Ascending aorta (tissue), 2 donors: ENCODE measurements around the gene INTS11. TPM values are rescaled to one million over a fixed set of nuclear protein-coding genes. Genes with fewer than 3 reads are reported as not detected.
A peak's percentile ranks its signal among the peaks of the same experiment; 100 is the strongest.

Experiments used
- DNase-seq, 2 donors: peaks; one replicate each; pipeline ENCODE4 v3.0.0-alpha.2; 2019; ENCODE audit warnings: low spot score in 2 of 2
- H3K27ac ChIP-seq, 2 donors: fragments of 200-600 bp; sonication (generic); one replicate each; pipeline ENCODE4 v1.5.1; 2016 to 2017; ENCODE audit warnings: mild to moderate bottlenecking in 1 of 2
- H3K27me3 ChIP-seq: fragments of 200-600 bp; sonication (generic); one replicate; pipeline ENCODE4 v1.5.1; 2017
- H3K36me3 ChIP-seq, 2 donors: fragments of 200-600 bp; sonication (generic); one replicate each; pipeline ENCODE4 v1.5.1; 2016
- H3K4me1 ChIP-seq, 2 donors: fragments of 200-600 bp; sonication (generic); one replicate each; pipeline ENCODE4 v1.5.1; 2016 to 2017; ENCODE audit warnings: mild to moderate bottlenecking in 1 of 2
- H3K4me3 ChIP-seq, 2 donors: fragments of 200-600 bp; sonication (generic); one replicate each; pipeline ENCODE4 v1.5.1; 2016 to 2017; ENCODE audit warnings: mild to moderate bottlenecking in 1 of 2
- H3K9me3 ChIP-seq, 2 donors: fragments of 200-600 bp; sonication (generic); one replicate each; pipeline ENCODE4 v1.5.1; 2016
- intact Hi-C: fragments of 100-400 bp; cut with DNase I; formaldehyde crosslinking; loops from one replicate; pipeline ENCODE4 v1.15.1; 2023
- total RNA-seq: library from RNA; depleted of rRNA; stranded (reverse); fragments of >200 nt; gene quantifications from one replicate; pipeline ENCODE4 v1.1.0, GENCODE V29; 2016
- TF ChIP-seq, protein P1 (sequence below), 3 experiments: fragments of 200-600 bp in 2 of 3; fragments of 450-650 bp in 1 of 3; sonication (generic) in 2 of 3; IDR thresholded peaks; one replicate each; pipeline ENCODE4 v1.5.1; 2016 to 2019; ENCODE audit warnings: antibody characterized with exemption in 3 of 3, mild to moderate bottlenecking in 1 of 3, moderate library complexity in 1 of 3

INTS11 gene
- total RNA-seq, 1 donor from 2014 or later, result 214 TPM

- DNase-seq, result no peak
- H3K27me3 ChIP-seq, result no peaks in the 10 kb centered on the region
- H3K4me3 ChIP-seq, result no peak overlapping the region
- H3K4me1 ChIP-seq, result peaks cover 15 to 31% of the 10 kb centered on the region in 2 donors
- TF ChIP-seq, protein P1, sequence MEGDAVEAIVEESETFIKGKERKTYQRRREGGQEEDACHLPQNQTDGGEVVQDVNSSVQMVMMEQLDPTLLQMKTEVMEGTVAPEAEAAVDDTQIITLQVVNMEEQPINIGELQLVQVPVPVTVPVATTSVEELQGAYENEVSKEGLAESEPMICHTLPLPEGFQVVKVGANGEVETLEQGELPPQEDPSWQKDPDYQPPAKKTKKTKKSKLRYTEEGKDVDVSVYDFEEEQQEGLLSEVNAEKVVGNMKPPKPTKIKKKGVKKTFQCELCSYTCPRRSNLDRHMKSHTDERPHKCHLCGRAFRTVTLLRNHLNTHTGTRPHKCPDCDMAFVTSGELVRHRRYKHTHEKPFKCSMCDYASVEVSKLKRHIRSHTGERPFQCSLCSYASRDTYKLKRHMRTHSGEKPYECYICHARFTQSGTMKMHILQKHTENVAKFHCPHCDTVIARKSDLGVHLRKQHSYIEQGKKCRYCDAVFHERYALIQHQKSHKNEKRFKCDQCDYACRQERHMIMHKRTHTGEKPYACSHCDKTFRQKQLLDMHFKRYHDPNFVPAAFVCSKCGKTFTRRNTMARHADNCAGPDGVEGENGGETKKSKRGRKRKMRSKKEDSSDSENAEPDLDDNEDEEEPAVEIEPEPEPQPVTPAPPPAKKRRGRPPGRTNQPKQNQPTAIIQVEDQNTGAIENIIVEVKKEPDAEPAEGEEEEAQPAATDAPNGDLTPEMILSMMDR (IDR thresholded peaks at IDR 0.05), result no peak
- H3K36me3 ChIP-seq, result peaks cover 46 to 54% of the 10 kb centered on the region in 2 donors
- H3K9me3 ChIP-seq, result no peaks in the 10 kb centered on the region
- intact Hi-C loops, result no loop called here
- H3K27ac ChIP-seq, result peak overlapping the region in 1 of 2 donors; percentile 95
Observed at GRCh38 chr1:1310476-1311053, 13.9 kb downstream of the INTS11 start.

GRCh38 chr1:1310109-1310385, 14.4 kb downstream of the INTS11 start:
- no peaks in the 10 kb centered on the region for H3K9me3 ChIP-seq
- TF ChIP-seq, protein P1 (IDR thresholded peaks at IDR 0.05), result peak in 1 of 3 experiments; percentile 5
- no peak for DNase-seq
- peaks cover 43 to 52% of the 10 kb centered on the region in 2 donors for H3K36me3 ChIP-seq
- peak overlapping the region; percentile 95 for H3K27ac ChIP-seq
- no peaks in the 10 kb centered on the region for H3K27me3 ChIP-seq
- intact Hi-C loops, result no loop called here
- peaks cover 19 to 37% of the 10 kb centered on the region in 2 donors for H3K4me1 ChIP-seq
- H3K4me3 ChIP-seq, result no peak overlapping the region

GRCh38 chr1:1309251-1310108, 15.0 kb downstream of the INTS11 start:
- peaks cover 38 to 47% of the 10 kb centered on the region in 2 donors for H3K36me3 ChIP-seq

GRCh38 chr1:1308756-1309250, 15.7 kb downstream of the INTS11 start:
- H3K27me3 ChIP-seq, result no peaks in the 10 kb centered on the region
- H3K36me3 ChIP-seq, result peaks cover 31 to 40% of the 10 kb centered on the region in 2 donors
- intact Hi-C loops, result loop anchor here (1.0 to 5.0 kb wide), 5 partner anchors 16 to 306 kb away; partner anchors contain the start of genes AURKAIP1, B3GALT6, CPTP and DVL1
- no peaks in the 10 kb centered on the region for H3K9me3 ChIP-seq
- no peak for DNase-seq
- H3K4me1 ChIP-seq, result peaks cover 25 to 40% of the 10 kb centered on the region in 2 donors
- peak overlapping the region; percentile 95 for H3K27ac ChIP-seq
- peak overlapping the region; percentile 94 to 99 for H3K4me3 ChIP-seq
- TF ChIP-seq, protein P1 (IDR thresholded peaks at IDR 0.05), result no peak

More at GRCh38 chr1:1309251-1310108, 15.0 kb downstream of the INTS11 start:
- TF ChIP-seq, protein P1 (IDR thresholded peaks at IDR 0.05), result no peak
- intact Hi-C loops, result loop anchor here (2.0 to 5.0 kb wide), 4 partner anchors 15 to 77 kb away; partner anchors contain the start of genes AURKAIP1, B3GALT6, CPTP and DVL1
- no peak for DNase-seq
- Histone ChIP-seq H3K9me3 (no peaks in the 10 kb centered on the region), H3K27me3 (no peaks in the 10 kb centered on the region), H3K4me3 (peak overlapping the region; percentile 94 to 99), H3K4me1 (peaks cover 25 to 40% of the 10 kb centered on the region in 2 donors), H3K27ac (peak overlapping the region; percentile 95)

DNA sequence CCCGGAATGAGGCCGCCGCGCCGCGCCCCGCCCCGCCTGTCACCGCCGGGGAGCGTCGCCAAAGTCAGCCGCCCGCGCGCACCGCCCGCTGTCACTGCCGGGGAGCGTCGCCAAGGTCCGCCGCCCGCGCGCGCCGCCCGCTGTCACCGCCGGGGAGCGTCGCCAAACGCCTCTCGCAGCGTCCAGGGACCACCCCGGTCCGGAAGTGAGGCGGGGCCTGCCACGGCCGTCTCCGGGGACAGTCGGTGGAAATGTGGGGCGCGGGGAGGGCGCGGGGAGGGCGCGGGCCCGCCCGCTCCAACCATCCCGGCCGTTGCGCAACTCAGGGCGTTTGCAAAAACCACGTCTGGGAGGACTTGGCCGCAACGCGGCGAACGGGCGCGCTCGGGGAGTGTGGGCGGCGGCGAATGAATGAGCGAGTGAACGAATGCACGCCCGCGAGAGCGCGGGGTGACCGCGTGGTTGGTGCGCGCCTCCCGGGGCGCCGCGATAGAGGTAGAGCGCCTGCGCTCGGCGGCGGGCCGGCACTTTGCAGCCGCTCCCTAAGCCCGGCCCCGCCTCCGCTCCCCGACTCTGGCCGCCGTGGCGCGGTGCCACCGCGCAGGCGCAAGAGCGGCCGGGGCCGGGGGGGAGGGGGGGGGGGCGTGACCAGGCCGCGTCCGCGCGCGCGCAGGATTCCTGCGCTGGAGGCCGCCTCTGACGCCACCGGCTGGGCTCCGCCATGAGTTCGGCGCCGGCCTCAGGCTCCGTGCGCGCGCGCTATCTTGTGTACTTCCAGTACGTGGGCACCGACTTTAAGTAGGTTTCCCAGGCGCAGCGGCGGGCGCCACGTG, 16.3 kb downstream of the INTS11 start, which contains the start of the genes ACAP3 and PUSL1:
Gene ACAP3, minus strand, starts transcription at position 8 of the 833 bp plus-strand sequence. CDS start 115 bp downstream, outside the sequence.
Gene PUSL1, plus strand, starts transcription at position 675 of the 833 bp plus-strand sequence. Its CDS starts 47 bp downstream, at position 722.
- intact Hi-C loops, result loop anchor here (1.0 to 5.0 kb wide), 5 partner anchors 17 to 307 kb away; partner anchors contain the start of genes AURKAIP1, B3GALT6, CPTP and DVL1
- peak; percentile 63 to 92 for DNase-seq

More for the DNA sequence above, 16.3 kb downstream of the INTS11 start, which contains the start of the genes ACAP3 and PUSL1:
- Histone ChIP-seq H3K9me3 (no peaks in the 10 kb centered on the region), H3K36me3 (peaks cover 24 to 33% of the 10 kb centered on the region in 2 donors), H3K27ac (peak within 1 kb of the TSS; percentile 95), H3K4me1 (peaks cover 25 to 40% of the 10 kb centered on the region in 2 donors), H3K4me3 (peak within 1 kb of the TSS; percentile 94 to 99), H3K27me3 (no peaks in the 10 kb centered on the region)
- TF ChIP-seq, protein P1 (IDR thresholded peaks at IDR 0.05), result peak in 1 of 3 experiments; percentile 4
